GM20000 (cell line): ENCODE data around the gene SIPA1L3.
A peak's percentile ranks its signal among the peaks of the same experiment; 100 is the strongest.

Source experiments
- DNase-seq: peaks from one replicate; pipeline ENCODE4 v3.0.0; 2012; ENCODE audit warnings: low spot score
- TF ChIP-seq, protein P1 (sequence below): IDR thresholded peaks from 2 replicates; pipeline ENCODE4 v1.5.1; 2012; ENCODE audit warnings: mild to moderate bottlenecking, control low read depth; ENCODE audit errors: extremely low read depth, missing control alignments

The SIPA1L3 gene

DNA sequence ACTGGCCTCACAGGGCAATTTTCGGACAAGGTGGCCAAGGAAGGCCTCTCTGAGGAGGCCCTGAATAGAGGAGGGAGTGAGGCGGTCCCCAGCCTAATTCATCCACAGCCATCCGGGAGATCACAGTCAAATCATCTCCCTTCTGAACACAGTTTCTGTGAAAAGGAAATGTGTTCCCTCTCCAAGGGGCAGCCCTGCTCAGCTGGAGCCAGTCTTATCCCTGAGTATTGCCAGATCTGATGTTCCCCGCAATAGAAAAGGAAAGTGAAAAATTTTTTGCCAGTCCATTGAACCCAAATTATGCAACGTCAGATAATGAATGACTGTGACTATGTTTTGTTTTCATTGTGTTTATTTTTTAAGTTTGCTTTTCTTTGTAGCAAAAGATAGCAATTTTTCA lies 125.9 kb downstream of the SIPA1L3 start:
- TF ChIP-seq, protein P1, sequence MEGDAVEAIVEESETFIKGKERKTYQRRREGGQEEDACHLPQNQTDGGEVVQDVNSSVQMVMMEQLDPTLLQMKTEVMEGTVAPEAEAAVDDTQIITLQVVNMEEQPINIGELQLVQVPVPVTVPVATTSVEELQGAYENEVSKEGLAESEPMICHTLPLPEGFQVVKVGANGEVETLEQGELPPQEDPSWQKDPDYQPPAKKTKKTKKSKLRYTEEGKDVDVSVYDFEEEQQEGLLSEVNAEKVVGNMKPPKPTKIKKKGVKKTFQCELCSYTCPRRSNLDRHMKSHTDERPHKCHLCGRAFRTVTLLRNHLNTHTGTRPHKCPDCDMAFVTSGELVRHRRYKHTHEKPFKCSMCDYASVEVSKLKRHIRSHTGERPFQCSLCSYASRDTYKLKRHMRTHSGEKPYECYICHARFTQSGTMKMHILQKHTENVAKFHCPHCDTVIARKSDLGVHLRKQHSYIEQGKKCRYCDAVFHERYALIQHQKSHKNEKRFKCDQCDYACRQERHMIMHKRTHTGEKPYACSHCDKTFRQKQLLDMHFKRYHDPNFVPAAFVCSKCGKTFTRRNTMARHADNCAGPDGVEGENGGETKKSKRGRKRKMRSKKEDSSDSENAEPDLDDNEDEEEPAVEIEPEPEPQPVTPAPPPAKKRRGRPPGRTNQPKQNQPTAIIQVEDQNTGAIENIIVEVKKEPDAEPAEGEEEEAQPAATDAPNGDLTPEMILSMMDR: no peak
- DNase-seq: no peak

DNA sequence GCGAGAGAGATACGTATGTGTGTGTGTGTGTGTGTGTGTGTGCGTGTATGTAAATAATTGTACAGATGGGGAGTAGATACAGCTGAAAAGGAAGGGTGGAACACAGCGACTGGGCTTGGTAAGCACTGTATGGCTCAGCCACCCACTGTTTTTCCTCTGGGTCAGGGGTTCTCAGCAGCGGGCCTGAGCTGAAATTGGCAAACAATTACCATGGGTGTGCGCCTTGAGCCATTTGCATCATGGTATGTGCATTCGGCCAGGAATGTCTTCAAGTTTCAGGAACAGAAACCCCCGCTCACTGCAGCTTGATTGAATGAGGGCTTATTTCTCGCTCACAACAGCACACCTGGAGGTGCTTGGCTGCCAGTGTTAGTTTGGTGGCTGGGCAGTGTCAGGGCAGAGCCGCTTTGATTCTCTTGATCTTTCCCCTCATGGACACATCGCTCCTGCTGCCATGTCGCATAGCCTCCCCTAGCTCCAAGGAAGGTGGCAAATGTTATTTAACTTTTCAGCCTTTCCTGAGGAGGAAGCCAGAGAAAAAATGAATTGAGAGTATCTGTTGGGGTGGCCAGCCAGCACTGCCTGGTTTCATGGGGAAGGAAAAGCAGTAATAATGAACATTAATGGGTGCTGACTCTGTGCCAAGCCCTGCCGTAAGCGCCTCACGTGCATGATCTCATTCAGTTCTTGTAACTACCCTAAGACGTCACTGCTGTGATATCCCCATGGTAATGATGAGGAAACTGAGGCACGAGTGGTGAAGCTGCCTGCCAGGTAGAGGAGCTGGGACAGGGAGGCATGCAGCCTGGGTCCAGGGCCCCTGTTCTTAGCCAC lies 126.9 kb downstream of the SIPA1L3 start:
- TF ChIP-seq, protein P1: no peak
- peak; percentile 64 for DNase-seq

DNA sequence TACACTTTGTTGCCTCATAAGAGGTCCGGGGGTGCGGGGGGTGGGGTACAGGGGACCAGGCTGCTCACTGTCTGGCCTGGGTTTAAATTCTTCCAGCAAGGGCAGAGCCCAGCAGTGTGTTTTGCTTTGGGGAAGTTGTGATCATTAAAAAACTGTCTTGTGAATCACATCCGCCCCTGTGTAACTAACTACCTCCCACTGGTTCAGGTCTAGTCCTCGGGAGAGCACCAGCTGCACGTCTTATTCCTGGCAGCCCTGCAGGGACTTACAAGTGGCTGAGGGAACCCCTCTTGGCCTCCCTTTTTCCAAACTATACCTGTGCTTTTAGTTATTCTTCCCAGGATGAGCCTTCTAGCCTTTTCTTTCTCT lies 127.5 kb downstream of the SIPA1L3 start:
- TF ChIP-seq, protein P1: no peak
- DNase-seq: peak; percentile 32

DNA sequence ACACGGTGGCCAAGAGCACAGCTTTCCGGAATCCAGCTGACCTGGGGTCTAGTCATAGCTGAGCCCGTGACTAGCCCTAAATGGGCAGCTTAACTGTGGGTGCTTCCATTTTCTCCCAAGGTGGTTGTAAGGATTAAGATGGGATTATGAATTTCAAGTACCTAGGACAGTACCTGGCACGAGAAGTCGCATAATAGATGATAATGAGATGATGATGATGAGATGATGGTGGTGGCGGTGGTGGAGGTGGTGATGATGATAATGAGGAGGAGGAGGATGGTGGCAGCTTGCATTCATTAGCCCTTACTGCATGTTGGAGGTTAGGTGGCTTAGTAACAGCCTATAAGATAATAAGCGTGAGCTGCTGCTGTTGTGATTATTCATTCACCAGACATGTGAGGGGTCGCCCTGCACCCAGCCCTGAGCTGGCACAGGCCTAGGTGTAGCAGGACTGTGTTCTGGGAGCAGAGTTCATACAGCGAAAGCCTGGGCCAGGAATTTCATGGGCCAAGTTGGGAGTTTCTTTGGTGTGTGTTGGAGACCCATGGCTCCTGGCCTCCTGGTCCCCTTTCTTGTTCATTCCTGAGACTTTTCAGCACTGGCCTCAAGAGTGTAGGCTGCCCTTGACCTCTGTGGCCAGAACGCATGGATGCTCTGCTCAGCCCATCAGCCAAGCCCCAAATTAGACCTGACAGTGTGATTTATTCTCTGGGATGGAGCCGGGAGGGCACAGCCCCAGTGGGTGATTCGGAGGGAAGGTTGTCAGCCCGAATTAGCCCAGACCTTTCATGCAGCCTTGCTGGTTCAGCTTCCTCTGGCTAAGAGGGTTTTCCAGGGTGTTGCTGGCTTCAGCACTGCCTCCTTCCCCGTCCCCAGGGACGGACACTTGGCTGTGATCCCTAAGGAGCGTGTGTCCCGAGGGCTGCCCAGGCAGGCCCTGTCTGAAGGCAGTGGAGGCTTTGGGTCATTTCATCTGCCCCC lies 128.8 kb downstream of the SIPA1L3 start:
- DNase-seq: no peak
- TF ChIP-seq, protein P1: no peak

DNA sequence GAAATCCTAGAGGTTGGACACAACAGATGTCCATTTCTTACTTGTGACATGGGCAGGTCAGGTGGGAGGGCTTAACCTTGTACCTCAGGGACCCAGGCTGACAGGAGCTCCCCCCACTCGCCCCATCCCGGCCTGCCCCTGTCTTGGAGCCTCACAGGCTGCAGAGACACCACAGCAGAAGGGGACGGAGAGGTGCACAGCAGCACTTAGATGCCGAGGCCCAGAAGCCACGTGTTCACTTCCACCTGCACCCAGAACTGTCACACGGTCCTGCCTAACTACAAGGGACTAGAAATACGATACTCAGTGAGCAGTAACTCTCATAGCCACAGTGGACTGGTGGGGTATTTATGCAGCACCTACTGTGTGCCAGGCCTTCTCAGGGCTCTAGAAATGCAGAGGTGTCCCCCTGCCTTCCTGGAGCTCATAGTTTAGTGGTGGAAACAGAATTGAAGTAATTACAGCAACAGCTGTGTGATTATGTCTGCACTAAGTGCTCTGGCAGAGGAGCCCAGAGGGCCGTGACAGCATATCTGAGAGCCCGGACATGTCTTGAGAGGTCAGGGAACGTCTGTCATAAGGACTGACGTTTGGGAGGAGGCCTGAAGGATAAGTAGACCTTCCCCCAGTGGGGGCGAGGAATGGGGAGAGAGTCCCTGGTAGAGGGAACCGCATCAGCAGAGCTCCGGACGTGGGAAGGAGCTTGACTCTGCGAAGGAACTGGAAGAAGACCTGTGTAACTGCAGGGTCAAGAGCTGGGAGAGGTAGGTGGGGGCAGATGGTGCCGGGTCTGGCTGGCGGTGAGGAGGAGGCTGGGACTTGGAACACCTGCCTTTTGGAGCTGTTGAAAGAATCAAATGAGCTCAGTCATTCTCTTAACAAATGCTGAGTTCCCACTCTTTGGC lies 130.0 kb downstream of the SIPA1L3 start:
- TF ChIP-seq, protein P1: no peak
- no peak for DNase-seq

DNA sequence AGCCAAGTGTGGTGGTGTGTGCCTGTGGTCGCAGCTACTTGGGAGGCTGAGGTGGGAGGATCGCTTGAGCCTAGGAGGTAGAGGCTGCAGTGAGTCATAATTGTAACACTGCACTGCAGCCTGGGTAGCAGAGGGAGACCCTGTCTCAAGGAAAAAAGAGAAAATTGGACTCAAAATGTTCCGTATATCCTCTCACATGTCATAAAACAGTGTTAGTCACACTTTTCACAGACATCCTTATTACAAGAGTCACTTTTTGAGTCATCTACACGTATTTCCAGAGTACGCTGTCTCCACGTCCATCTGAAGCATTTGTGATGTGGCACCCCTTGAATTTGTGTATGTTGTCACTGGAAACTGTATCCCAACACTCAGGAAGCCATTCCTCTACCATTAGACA lies 133.0 kb downstream of the SIPA1L3 start:
- DNase-seq: no peak
- TF ChIP-seq, protein P1: no peak
